Measurements from ENCODE around the gene KCNH6.
A peak's percentile ranks its signal among the peaks of the same experiment; 100 is the strongest.

The KCNH6 gene

DNA sequence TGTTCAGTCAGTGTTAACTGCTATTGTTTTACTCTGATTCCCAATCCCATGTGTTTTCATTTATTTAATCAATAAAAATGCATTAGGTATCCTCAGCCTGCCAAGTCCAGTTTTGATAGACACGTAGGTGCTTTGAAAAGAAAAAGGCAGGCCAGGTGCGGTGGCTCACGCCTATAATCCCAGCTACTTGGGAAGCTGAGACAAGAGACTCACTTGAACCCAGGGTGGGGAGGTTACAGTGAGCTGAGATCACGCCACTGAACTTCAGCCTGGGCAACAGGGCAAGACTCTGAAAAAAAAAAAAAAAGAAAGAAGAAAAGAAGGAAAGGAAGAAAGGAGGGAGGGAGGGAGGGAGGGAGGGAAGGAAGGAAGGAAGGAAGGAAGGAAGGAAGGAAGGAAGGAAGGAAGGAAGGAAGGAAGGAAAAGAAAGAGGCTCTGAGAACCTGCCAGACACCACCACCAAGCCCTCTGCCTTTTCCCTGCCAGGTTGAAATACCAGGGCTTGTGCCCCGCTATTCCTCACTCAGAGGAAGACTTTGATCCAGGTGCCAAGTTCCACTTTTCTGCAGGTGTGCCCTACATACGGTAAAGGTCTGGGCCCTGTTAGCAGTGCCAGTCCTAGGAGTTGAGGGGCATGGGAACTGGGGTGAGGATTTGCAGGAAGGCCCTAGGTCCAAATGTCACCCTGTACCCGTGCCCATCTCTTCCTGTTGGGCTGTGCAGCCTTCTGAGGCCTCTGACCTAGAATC is 10.1 kb upstream of the KCNH6 start:
- TF ChIP-seq GLIS3 (CRISPR knock-in tag; IDR thresholded peaks at IDR 0.05) (no peak), PPARA (CRISPR knock-in tag; IDR thresholded peaks at IDR 0.05; ENCODE audit: borderline replicate concordance) (no peak), ZNF8 (CRISPR knock-in tag; IDR thresholded peaks at IDR 0.05) (no peak), ZNF70 (CRISPR knock-in tag; IDR thresholded peaks at IDR 0.05) (no peak), ESRRG (CRISPR knock-in tag; IDR thresholded peaks at IDR 0.05) (no peak), TCF4 (CRISPR knock-in tag; IDR thresholded peaks at IDR 0.05; ENCODE audit: borderline replicate concordance) (no peak), ZNF565 (CRISPR knock-in tag; conservative IDR thresholded peaks at IDR 0.05; ENCODE audit: low read depth) (no peak)
- TF ChIP-seq, protein P1, sequence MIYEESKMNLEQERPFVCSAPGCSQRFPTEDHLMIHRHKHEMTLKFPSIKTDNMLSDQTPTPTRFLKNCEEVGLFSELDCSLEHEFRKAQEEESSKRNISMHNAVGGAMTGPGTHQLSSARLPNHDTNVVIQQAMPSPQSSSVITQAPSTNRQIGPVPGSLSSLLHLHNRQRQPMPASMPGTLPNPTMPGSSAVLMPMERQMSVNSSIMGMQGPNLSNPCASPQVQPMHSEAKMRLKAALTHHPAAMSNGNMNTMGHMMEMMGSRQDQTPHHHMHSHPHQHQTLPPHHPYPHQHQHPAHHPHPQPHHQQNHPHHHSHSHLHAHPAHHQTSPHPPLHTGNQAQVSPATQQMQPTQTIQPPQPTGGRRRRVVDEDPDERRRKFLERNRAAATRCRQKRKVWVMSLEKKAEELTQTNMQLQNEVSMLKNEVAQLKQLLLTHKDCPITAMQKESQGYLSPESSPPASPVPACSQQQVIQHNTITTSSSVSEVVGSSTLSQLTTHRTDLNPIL (CRISPR knock-in tag; IDR thresholded peaks at IDR 0.05; ENCODE audit: low read depth): no peak
- TF ChIP-seq, protein P2, sequence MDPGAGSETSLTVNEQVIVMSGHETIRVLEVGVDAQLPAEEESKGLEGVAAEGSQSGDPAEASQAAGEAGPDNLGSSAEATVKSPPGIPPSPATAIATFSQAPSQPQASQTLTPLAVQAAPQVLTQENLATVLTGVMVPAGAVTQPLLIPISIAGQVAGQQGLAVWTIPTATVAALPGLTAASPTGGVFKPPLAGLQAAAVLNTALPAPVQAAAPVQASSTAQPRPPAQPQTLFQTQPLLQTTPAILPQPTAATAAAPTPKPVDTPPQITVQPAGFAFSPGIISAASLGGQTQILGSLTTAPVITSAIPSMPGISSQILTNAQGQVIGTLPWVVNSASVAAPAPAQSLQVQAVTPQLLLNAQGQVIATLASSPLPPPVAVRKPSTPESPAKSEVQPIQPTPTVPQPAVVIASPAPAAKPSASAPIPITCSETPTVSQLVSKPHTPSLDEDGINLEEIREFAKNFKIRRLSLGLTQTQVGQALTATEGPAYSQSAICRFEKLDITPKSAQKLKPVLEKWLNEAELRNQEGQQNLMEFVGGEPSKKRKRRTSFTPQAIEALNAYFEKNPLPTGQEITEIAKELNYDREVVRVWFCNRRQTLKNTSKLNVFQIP (CRISPR knock-in tag; IDR thresholded peaks at IDR 0.05; ENCODE audit: borderline replicate concordance, low read depth): no peak

DNA sequence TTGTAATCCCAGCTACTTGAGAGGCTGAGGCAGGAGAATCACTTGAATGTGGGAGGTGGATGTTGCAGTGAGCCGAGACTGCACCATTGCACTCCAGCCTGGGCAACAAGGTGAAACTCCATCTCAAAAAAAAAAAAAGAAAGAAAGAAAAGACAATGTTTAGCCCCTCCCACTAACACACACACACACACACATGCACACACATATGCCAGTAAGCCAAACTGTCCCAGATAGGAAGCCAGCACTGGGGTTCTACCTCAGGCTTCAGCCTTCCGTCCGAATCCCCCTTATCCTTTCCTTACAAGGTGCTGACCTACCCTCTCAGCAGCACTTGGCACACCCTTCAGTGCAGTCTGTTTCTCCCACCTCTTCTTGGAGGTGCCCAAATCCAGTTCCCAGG is 8.7 kb upstream of the KCNH6 start:
- ATAC-seq: no peak
- TF ChIP-seq, protein P3, sequence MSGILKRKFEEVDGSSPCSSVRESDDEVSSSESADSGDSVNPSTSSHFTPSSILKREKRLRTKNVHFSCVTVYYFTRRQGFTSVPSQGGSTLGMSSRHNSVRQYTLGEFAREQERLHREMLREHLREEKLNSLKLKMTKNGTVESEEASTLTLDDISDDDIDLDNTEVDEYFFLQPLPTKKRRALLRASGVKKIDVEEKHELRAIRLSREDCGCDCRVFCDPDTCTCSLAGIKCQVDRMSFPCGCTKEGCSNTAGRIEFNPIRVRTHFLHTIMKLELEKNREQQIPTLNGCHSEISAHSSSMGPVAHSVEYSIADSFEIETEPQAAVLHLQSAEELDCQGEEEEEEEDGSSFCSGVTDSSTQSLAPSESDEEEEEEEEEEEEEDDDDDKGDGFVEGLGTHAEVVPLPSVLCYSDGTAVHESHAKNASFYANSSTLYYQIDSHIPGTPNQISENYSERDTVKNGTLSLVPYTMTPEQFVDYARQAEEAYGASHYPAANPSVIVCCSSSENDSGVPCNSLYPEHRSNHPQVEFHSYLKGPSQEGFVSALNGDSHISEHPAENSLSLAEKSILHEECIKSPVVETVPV (CRISPR knock-in tag; IDR thresholded peaks at IDR 0.05): no peak
- TF ChIP-seq TOX (CRISPR knock-in tag; IDR thresholded peaks at IDR 0.05; ENCODE audit: borderline replicate concordance) (no peak), ISL1 (CRISPR knock-in tag; IDR thresholded peaks at IDR 0.05) (no peak), BACH2 (CRISPR knock-in tag; IDR thresholded peaks at IDR 0.05; ENCODE audit: borderline replicate concordance) (no peak)

More for the DNA sequence above, 10.1 kb upstream of the KCNH6 start:
- ATAC-seq: 0 out of 3 replicates have a peak, but pooled peaks have one; percentile 22

DNA sequence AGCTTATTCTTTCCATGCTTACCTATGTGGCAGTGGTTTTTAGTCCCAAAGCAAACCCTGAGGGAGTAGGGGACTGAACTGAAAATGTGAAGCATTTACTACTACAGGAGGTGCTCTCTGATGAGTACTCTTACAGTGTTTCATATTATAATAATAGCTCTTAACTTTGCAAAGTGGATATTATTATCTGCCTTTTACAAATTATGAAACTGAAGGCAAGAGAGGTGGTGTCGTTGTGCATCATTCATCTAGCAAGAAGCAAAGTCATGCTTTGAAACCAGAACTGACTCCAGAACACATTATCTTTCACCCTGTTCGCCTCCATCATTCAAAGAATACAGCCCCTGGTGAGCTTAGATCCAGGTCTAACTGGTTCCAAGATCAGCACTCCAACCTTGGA is 8.2 kb upstream of the KCNH6 start:
- TF ChIP-seq GLIS3 (CRISPR knock-in tag; IDR thresholded peaks at IDR 0.05) (no peak), ZNF70 (CRISPR knock-in tag; IDR thresholded peaks at IDR 0.05) (no peak), ZNF8 (CRISPR knock-in tag; IDR thresholded peaks at IDR 0.05) (no peak), ZFP30 (CRISPR knock-in tag; IDR thresholded peaks at IDR 0.05) (no peak), ZC3H10 (CRISPR knock-in tag; IDR thresholded peaks at IDR 0.05) (no peak), ESRRG (CRISPR knock-in tag; IDR thresholded peaks at IDR 0.05) (no peak), CSDC2 (CRISPR knock-in tag; IDR thresholded peaks at IDR 0.05) (no peak), TCF4 (CRISPR knock-in tag; IDR thresholded peaks at IDR 0.05; ENCODE audit: borderline replicate concordance) (no peak)
- TF ChIP-seq, protein P4, sequence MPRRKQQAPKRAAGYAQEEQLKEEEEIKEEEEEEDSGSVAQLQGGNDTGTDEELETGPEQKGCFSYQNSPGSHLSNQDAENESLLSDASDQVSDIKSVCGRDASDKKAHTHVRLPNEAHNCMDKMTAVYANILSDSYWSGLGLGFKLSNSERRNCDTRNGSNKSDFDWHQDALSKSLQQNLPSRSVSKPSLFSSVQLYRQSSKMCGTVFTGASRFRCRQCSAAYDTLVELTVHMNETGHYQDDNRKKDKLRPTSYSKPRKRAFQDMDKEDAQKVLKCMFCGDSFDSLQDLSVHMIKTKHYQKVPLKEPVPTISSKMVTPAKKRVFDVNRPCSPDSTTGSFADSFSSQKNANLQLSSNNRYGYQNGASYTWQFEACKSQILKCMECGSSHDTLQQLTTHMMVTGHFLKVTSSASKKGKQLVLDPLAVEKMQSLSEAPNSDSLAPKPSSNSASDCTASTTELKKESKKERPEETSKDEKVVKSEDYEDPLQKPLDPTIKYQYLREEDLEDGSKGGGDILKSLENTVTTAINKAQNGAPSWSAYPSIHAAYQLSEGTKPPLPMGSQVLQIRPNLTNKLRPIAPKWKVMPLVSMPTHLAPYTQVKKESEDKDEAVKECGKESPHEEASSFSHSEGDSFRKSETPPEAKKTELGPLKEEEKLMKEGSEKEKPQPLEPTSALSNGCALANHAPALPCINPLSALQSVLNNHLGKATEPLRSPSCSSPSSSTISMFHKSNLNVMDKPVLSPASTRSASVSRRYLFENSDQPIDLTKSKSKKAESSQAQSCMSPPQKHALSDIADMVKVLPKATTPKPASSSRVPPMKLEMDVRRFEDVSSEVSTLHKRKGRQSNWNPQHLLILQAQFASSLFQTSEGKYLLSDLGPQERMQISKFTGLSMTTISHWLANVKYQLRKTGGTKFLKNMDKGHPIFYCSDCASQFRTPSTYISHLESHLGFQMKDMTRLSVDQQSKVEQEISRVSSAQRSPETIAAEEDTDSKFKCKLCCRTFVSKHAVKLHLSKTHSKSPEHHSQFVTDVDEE (CRISPR knock-in tag; IDR thresholded peaks at IDR 0.05): no peak
- TF ChIP-seq, protein P2 (CRISPR knock-in tag; IDR thresholded peaks at IDR 0.05; ENCODE audit: borderline replicate concordance, low read depth): no peak
- TF ChIP-seq, protein P5, sequence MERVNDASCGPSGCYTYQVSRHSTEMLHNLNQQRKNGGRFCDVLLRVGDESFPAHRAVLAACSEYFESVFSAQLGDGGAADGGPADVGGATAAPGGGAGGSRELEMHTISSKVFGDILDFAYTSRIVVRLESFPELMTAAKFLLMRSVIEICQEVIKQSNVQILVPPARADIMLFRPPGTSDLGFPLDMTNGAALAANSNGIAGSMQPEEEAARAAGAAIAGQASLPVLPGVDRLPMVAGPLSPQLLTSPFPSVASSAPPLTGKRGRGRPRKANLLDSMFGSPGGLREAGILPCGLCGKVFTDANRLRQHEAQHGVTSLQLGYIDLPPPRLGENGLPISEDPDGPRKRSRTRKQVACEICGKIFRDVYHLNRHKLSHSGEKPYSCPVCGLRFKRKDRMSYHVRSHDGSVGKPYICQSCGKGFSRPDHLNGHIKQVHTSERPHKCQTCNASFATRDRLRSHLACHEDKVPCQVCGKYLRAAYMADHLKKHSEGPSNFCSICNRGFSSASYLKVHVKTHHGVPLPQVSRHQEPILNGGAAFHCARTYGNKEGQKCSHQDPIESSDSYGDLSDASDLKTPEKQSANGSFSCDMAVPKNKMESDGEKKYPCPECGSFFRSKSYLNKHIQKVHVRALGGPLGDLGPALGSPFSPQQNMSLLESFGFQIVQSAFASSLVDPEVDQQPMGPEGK (CRISPR knock-in tag; IDR thresholded peaks at IDR 0.05; ENCODE audit: borderline replicate concordance): no peak
- TF ChIP-seq, protein P3 (CRISPR knock-in tag; IDR thresholded peaks at IDR 0.05): no peak
- no peak for ATAC-seq

Data from SK-N-SH treated with all-trans-retinoic acid at 6 μM for 48 hours (cell line).